NCI-H460 (cell line): ENCODE results near the gene SAPCD2. TPM values are rescaled to one million over a fixed set of nuclear protein-coding genes. Genes with fewer than 3 reads are reported as not detected.
"Not testable (repeated sequence)": the region's sequence is repeated elsewhere in the genome, so short reads cannot be mapped to it uniquely, and the experiment has no call there.

Source experiments
- DNase-seq: peaks from one replicate; pipeline ENCODE4 v3.0.0-alpha.2; 2016; ENCODE audit warnings: low read depth; ENCODE audit errors: extremely low read depth
- total RNA-seq: library from RNA; depleted of rRNA; stranded (reverse); fragments of >200 nt; shearing (Covaris generic); gene quantifications from 2 replicates; pipeline ENCODE4 v1.2.3, GENCODE V29; 2014

Gene SAPCD2
- total RNA-seq, 1 experiment from 2014 or later = 32.4 TPM

DNA sequence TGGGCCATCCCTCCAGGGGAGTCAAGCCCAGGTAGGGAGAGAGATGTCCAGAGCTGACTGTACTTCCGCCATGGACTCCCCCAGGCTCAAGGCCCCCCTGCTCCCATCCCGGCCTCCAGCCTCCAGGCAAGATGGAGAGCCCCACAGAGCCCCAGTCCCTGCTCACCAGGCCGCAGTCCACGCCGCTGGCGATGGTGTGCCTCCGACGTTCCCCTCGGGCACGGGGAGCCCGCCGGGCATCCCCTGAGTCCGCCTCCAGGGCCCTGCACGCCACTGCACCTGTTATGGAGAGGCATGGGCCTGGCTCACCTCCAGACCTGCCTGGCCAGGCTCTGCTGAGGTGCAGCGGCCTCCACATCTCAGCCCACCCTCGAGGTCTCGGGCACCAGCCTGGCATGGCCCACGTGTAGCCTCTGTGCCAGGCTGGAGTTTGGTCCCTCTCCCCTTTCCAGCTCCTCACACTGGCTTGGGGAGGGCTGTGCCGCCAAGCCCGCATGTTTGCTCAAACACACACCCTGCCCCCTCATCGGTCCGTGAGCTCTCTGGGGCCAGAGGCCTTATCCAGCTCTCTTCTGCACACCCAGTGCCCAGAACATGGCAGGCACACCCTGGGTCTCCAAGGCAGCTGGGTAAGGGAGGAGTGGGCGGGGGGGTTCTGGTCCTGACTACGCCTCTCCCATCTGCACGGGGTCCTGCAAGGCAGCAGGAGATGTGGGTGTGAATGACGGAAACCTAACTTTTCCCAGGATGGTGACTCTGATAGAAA, 4.1 kb downstream of the SAPCD2 start:
- DNase-seq = no peak

DNA sequence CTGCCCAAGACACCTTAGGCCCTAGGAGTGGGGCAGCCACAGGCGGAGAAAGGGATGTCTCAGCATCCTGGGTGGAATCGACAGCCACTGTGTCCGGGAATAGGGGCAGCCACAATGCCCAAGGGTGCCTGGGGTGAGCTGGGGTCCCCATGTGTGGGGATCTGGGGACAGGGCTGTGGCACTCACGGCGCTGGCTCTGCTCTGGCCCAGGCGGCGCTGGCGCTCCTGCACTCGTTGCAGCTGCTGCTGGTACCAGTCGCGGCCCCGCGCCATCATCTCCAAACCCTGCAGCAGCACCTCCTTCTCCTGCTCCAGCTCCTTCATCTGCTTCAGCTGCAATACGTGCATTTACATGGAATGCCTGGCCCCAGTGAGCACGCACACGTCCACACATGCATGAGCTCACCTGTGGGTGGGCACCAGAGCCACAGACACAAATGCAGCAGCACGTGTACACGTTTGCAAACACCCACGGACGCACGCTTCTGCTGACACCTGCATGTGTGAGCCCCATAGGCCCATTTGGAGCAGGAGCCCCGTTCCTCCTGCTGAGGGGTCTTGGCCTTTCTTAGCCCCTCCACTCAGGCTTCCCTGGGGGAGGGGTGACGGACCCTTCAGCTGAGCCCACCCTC, 4.9 kb downstream of the SAPCD2 start:
- DNase-seq = no peak

DNA sequence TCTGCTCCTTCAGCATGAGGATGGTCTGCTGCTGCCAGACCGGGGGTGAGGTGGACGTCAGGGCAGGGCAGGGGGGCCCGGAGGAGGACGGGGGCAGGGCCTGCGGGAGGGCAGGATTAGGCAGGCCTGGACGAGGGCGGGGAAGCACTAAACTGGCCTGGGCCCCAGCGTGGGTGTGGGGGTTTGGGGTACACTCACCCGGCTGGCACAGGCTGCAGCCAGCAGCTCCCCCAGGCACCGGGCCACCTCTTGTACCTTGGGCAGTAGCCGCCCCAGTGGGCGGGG, 5.5 kb downstream of the SAPCD2 start:
- DNase-seq = no peak

DNA sequence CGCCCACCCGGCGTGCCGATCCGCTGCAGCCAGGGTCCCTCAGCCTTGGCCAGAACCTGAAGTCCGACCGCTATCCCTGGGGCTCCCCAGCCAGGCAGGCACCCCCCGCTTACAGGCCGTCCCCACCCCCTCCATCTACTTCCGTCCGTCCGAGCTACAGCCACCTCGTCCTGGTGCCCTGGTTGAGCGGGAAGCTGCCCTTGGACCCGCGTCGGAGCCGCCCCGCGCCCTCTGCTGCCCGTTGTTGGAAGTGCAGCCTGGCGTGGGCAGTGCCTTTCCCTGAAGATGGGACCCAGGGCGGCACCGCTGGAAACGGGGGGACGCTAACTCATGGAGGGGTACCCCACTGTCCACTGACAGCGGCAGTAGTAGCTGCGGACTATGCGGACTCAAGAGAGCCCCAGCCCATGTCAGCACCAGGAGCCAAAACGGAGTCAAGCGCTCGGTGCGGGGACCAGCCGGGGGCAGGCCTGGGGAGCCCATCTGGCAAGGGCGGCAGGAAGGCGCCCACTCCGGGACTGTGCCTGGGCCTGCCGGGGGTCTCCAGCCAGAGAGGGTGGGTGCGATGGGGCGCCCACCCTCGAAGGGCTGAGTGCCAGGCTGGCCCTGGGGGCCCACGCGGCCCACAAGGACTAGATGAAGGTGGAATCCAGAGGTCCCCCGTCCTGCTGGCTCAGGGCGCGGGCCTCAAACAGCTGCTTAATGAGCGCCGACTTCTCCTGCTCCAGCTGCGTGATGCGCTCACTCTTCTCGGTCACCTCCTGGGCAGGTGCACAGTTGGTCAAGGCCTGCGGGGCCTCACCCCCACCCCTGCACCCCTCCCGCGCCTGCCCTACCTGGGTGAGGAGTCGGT, 6.1 kb downstream of the SAPCD2 start:
- peak; percentile 56 for DNase-seq

DNA sequence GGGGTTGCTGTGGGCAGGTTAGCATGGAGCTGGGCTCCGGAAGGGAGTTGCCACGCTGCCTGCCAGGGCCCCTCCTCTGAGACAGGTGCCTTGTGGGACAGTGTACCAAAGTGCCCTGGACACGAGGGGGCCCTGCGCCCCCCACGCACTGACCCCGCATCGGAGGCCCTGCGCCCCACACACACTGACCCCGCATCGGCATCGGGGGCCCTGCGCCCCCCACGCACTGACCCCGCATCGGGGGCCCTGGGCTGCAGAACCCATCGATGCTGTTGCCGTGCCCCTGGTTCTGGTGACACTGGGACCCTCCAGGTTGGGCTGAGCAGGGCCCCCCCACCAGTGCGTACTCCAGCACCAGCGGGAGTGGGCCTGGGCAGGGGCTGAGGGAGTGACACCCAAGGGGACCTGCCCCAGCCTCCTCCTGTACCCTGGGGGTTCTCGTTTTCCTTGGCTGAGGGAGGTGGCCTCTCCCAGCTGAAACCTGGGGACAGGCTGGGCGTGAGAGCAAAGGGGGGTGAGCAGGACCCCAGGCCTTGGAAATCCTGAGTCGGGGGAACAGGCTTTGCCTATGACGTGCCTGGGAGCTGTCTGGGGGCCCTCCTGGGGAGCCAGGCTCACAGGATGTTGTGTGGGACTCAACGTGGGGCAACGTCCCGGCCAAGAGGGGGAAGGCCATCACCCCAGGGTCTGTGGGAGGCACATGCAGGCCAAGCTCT, 6.9 kb downstream of the SAPCD2 start:
- no peak for DNase-seq

DNA sequence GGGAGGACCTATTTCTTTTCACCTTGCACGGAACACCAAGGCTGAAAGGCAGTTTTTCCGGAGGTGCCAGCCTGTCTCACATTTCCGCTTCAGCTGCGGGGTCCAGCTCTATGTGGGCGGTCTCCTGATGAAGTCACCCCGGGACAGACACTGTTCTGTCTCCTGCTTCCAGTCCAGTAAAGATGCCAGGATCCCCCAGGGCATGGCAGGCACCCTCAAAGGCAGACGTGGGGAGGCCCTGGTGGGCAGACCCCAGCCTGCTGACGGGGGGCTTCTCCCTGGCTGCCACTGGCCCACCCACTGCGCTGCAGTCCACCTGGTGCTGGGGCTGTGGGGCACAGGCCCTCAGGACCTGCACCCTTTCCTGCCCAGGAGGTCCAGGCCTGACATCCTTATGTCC, 7.6 kb downstream of the SAPCD2 start:
- not testable (repeated sequence) for DNase-seq

DNA sequence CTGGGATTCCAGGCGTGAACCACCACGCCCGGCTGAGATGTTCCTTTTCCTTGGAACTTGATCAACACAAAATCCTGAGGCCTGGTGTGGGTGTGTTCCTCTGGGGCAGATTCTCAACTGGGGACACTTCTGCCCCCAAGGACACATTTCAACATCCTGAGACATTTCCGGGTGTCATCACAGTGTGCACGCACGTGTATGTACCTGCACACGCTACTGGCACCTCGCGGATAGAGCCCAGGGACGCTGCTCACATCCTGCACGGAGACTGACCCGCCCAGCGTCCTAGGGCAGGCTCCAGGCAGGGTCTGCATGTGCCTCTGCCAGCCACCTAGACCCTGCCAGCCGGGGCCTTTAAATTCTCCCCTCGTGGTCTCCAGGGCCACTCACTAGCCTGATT, 8.0 kb downstream of the SAPCD2 start:
- DNase-seq = no peak

DNA sequence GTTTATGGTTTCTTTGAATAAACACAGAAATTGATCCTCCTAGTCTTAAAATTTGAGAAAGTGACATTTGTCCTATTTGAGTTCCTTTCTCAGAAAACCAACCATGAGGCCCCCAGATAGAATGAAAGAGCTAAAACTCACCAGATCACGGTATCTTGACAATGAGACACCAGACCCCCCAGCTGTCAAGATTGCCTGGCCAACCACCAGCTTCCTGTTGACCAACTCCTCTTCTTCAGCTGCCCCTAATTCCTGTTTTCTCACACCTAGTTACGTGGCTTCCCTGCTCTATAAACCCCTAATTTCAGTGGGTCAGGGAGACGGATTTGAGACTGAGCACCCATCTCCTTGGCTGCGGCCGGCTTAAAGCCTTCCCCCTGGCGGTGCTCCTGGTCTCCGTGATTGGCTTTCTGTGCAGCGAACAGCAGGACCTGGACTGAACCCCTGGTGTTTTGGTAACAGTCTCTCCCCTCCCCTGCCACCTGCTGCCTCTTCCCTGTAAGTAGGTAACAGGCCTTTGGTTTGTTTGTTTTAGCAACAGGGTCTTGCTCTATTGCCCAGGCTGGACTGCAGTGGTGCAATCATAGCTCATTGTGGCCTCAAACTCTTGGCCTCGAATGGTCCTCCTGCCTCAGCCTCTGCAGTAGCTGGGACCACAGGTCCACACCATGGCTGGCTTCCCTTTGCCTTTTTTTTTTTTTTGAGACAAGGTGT, 11.7 kb downstream of the SAPCD2 start:
- DNase-seq = no peak

DNA sequence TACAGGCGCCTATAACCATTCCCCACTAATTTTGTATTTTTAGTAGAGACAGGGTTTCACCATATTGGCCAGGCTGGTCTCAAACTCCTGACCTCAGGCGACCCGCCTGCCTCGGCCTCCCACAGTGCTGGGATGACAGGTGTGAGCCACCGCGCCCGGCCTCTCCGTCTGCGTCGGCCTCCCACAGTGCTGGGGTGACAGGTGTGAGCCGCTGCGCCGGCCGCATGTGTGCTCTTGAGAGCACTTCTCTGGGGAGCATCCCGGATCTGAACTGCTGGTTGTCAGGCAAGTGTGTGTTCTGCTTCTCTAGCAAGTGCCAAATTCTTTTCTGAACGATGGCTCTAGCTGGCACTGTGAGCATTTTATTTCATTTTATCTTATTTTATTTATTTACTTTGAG, 12.8 kb downstream of the SAPCD2 start:
- DNase-seq = no peak

DNA sequence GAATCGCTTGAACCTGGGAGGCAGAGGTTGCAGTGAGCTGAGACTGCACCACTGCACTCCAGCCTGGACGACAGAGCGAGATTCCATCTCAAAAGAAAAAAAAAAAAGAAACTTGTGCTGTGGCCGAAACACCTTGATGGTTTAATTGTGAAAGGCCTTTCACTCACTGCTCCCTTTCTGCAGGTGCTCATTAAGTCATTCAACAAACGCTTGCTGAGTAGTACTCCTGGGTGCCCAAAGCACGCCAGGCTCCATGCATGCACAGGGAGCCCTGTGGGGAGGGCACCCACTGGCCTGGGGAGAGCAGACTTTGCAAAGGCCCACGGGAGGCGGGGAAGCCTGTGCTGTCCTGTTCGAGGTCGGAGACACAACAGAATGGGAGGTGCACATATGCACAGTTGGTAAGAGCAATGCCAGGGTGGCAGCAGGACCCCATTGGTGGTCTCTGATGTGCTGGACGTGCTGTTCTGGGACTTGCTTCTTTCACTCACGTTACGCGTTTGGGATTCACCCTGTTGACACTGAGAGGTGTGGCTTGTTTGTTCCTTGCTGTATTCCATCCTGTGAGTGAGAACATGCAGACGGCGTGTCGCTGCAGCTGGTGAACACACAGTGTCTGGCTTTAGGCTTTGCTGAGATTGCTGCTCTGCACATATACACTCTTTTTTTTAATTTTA, 13.5 kb downstream of the SAPCD2 start:
- DNase-seq = no peak

DNA sequence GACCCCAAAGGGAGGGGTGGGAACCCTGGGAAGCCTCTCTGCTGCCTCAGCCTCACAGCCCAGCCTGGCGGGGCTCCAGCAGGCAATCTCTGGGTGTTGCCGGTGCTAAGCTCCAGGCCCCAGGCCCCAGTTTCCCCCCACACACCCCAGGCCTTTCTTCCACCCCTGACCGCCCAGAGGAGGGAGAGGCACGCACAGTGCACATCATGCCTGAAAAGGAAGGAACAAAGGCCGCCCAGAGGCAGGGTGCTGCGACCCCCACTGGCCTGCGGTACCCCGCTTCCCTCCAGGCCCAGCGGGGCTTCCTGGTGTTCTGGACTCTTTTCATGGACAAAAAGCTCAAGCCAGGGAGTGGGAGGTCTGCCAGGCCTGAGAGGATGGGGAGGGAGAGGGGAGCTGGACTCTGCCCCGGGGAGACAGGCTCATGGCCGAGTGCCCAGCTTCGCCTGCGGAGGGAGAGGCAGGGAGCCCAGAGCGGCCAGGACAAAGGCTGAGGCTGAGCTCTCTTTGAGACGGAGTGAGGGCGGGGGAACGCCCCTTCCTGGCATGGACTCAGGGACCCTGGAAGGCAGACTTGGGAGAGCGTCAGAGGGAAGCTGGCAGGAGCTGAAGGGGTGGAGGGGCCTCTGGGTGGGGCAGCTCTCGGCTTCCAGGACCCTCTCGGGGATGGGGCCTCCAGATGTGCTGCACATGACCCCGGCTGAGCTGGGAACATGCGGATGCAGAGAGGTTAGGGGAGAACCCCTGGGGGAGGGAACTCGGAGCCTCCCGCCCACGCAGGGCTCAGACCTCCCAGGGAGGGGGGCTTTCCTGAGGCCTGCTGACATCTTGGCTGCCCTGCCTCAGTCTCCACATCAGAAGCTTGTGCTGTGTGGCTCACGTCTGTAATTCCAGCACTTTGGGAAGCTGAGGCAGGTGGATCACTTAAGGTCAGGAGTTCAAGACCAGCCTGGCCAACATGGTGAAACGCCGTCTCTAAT, 14.7 kb downstream of the SAPCD2 start:
- no peak for DNase-seq

DNA sequence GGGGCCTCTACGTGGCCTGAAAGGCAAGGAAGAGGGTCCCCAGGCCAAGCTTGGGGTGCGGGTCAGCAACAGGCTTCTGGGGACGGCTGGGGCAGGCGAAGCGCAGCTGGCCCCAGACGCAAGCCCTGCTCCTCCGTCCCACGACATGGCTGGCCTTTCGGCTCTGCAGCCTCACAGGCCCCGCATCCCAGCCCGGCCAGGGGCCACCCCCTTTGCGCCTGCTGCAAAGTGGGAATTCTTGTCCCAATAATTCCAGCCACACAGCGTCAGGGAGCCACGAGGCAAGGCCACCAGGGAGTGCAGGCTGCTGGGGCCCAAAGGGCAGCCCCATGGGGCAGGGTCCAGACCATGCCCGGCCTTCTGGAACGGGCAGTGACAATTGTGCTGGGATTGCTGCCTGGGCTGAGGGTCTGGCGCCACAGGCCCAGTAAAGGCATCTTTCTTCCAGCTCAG, 15.4 kb downstream of the SAPCD2 start:
- no peak for DNase-seq

DNA sequence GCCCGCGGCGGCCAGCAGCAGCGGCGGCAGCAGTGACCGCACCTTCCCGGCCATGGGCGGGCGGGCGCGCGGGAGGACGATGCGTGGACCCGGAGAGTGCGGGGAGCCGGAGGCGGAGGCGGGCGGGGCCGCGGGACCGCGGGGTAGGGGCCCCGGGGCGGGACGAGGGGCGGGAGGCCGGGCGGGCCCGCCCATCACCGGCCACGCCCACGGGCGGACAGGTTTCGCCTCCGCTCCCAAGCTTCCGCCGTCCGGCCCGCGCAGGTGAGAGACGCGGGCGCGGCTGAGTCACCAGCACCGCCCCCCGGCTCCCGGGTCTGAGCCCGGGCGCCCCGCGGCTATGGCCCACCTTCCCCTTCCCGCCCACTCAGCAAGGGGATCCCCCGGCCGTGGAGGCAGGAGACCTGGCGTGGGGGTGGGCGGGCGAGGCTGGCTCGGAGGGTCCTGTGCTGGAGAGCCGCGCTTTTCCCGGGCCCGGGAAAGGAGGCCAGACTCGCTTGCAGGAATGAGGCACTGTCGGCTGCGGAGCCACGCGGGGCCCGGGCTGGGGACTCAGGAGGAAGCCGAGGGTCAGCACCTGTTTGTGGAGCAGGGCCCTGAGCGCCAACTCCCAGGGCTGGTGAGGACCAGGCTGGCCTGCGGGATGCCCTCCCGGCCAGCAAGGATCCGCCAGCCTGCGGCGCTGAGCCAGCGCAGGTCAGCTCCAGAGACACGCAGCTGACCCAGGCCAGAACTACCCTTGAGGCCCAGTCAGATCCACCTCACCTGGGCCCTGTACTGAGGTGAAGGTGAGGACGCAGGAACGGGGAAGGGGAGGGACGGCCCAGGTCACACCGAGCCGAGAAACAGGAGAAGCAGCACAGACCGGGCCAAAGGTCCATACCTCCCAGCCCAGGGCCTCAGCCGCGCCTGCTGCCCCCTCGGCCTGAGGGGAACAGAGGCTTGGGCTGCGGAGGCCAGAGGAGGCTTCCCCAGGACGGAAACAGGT, 16.1 kb downstream of the SAPCD2 start, which contains the start of gene ENTPD2:
Gene ENTPD2 (minus strand): TSS at position 118 of the 988 bp plus-strand sequence. CDS start 64 bp downstream, at position 54.
- DNase-seq = no peak

DNA sequence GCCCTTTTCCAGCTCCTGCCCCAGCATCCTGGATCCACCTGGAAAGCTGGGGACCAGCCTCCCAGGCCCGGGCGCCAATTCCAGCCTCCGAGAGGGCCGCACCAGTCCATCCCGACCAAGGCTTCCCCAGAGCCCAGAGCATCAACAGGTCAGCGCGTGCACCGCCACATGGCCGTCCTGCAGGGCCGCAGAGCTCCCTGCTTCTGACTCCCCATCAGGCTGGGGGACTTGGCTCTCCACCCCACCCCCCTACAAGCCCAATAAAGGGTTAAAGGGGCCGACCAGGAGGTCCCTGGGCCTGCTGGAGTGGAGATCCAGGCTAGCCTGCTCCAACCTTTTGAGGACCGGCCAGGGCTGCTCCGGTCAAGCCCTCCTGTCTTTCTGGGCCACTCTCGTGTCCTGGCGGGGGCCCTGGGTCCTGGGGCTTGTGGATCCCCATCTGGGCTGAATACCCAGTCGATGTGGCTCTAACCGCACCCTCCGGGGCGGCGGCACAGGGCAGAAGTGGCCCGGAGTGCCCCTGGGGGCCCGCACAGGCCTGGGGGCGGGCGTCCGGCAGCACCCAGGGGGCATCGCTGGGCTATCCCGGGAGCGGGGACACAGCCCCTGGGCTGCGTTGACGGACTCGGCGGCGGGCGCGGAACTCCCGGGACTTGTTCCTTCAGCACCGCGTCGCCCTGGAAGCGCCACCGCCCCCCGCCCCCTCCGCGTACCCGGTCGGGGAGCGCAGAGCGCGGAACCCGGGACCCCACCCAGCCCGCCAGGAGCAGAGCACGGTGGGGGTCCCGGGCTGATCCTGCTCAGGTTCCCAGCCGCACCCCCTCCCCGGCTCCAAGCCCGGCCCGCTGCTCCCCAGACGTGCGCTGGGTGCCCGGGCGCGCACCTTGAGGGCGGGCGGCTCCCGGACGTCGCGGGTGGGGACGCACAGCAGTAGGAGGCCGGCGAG, 17.1 kb downstream of the SAPCD2 start:
- DNase-seq = no peak

DNA sequence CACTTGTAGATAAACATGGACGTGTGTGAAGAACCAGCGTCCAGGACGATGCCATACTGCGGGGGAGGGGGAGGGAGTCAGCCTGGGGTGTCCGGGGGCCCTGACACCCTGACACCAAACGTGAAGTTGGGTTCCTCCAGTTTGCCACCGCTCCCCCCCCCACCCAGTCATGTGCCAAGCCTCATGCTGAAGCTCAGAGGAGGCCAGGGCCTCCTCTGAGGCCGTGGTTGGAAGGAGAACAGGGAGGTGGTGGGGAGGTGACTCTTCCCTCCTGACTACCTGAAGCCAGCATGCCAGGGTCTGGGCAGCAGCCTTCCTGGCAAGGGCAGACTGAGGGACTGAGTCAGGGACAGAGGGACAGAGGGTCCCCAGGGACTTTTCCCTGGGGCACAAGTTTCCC, 18.1 kb downstream of the SAPCD2 start:
- DNase-seq = no peak

DNA sequence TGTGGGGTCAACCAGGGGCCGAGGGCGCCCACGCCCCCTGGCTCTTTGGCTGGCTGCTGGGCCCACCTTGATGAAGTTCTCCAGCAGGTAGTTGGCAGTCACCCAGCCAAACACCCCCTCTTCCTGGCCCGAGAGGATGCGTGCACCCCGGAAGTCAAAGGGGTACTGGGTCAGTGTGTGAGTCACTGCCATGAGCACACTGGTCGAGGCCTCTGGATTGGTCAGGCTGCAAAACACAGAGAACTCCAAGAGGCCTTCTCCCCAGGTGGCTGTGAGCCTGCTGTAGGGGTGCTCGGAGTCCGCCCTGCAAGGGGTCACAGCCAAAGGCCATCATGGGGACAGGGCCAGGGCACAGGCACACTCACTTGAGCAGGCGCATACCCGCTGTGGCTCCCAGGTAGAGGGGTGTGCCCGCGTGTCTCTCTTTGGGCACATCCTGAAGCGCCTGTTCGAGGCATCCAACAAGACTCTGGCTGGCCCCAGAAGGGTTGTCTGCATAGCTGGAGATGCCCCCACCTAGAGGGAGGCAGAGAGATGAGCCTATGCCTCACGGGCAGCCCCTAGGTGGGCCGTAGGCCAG, 19.1 kb downstream of the SAPCD2 start:
- DNase-seq = no peak
